ENCODE measurements around the gene ANGPTL8. TPM values are rescaled to one million over a fixed set of nuclear protein-coding genes. Genes with fewer than 3 reads are reported as not detected.

Gene ANGPTL8
- total and polyA plus RNA-seq, 10 of the 15 experiments (the other 5 are each of a cell fraction or from before 2014, with no cell fraction given) = not detected

- TF ChIP-seq PBX3 (IDR thresholded peaks at IDR 0.05; ENCODE audit: insufficient replicate concordance, low read depth, low read length) (no peak), SRF (IDR thresholded peaks at IDR 0.05; ENCODE audit: low read depth in 2 of 2, low read length in 2 of 2) (no peak), REST (IDR thresholded peaks at IDR 0.05; ENCODE audit: low read depth, low read length) (no peak), RAD51 (IDR thresholded peaks at IDR 0.05) (no peak), NRF1 (conservative IDR thresholded peaks at IDR 0.05; ENCODE audit: low read depth, low read length) (no peak), CHD2 (IDR thresholded peaks at IDR 0.05; ENCODE audit: borderline replicate concordance, low read depth, low read length) (no peak)
These were observed 7.5 kb downstream of the ANGPTL8 start (continued) for GRCh38 chr19:11246941-11247340.

- in situ Hi-C loops (cut with MboI) (no loop called here), intact Hi-C loops (cut with micrococcal nuclease; ENCODE audit: unreplicated experiment) (no loop called here)
- RAD21 ChIA-PET (ENCODE audit: unreplicated experiment) = no interaction called here
- no peak for DNase-seq (ENCODE audit: low read depth, low spot score)
- SMC1A ChIA-PET (ENCODE audit: uncharacterized antibody, unreplicated experiment) = no interaction called here
- FAIRE-seq = no peak
- WGBS (ENCODE audit: insufficient coverage, insufficient replicate concordance, low lambda C conversion rate, missing lambda C conversion rate) = 97% methylated on average over 7 of the region's 10 CpGs
- H3K79me2 ChIP-seq (ENCODE audit: control insufficient read depth, insufficient read depth, low read length) = no peaks in the 10 kb centered on the region
- H3K9me3 ChIP-seq (replicated peaks; ENCODE audit: control insufficient read depth, insufficient read depth, low read length) = no peaks in the 10 kb centered on the region
- H3K4me2 ChIP-seq (ENCODE audit: control insufficient read depth, insufficient read depth) = no peak overlapping the region
- no peaks in the 10 kb centered on the region for H3K27me3 ChIP-seq (replicated peaks in 1 of 2; ENCODE audit: control insufficient read depth in 2 of 2, insufficient read depth in 2 of 2, low read length in 1 of 2)
- no peak overlapping the region for H2AFZ ChIP-seq (ENCODE audit: control insufficient read depth, low read depth, low read length)
- H3K36me3 ChIP-seq (ENCODE audit: control insufficient read depth in 2 of 2, insufficient read depth in 2 of 2, low read length in 1 of 2) = peaks cover 0 to 2% of the 10 kb centered on the region in 2 experiments; a peak in 3 of 4 replicates
- POLR2A ChIA-PET = interaction anchor here (0.6 to 0.7 kb wide), 2 partner anchors 208 to 497 kb away, joined by 3 to 4 read pairs; no protein-coding TSS in a partner anchor
- no peak overlapping the region for H3K4me3 ChIP-seq
- H4K20me1 ChIP-seq (ENCODE audit: control insufficient read depth, insufficient read depth) = no peaks in the 10 kb centered on the region
- no peak overlapping the region for H3K27ac ChIP-seq (ENCODE audit: control insufficient read depth, insufficient read depth)
- no peak overlapping the region for H3K9ac ChIP-seq (ENCODE audit: control insufficient read depth, insufficient read depth, low read length)
- CTCF ChIA-PET = no interaction called here
- no TSS peak for BruUV-seq (replicated peaks)
- no peaks in the 10 kb centered on the region for H3K4me1 ChIP-seq (ENCODE audit: control insufficient read depth, insufficient read depth, low read length)
- no peak for ATAC-seq
- TF ChIP-seq YY1 (IDR thresholded peaks at IDR 0.05; ENCODE audit: low read depth, low read length) (no peak), E2F8 (IDR thresholded peaks at IDR 0.05; ENCODE audit: low read depth, partially characterized antibody) (no peak), HDAC6 (IDR thresholded peaks at IDR 0.05; ENCODE audit: unreplicated experiment) (no peak), HDAC2 (IDR thresholded peaks at IDR 0.05) (no peak), JUND (IDR thresholded peaks at IDR 0.05; ENCODE audit: low read depth, low read length) (no peak), ZNF622 (IDR thresholded peaks at IDR 0.05) (no peak), ZZZ3 (IDR thresholded peaks at IDR 0.05; ENCODE audit: control insufficient read depth, insufficient read length, low read depth) (no peak), GATAD2B (conservative IDR thresholded peaks at IDR 0.05; ENCODE audit: low read depth) (no peak), STAT3 (IDR thresholded peaks at IDR 0.05; ENCODE audit: low read depth, low read length) (no peak)
These were observed 8.0 kb downstream of the ANGPTL8 start for GRCh38 chr19:11247391-11247790.

All from GM12878 (cell line).